Mesenchymal stem cell (in vitro differentiated cells and primary cell): ENCODE measurements around the gene AQP11.
A peak's percentile ranks its signal among the peaks of the same experiment; 100 is the strongest.
"Not testable (repeated sequence)": the region's sequence is repeated elsewhere in the genome, so short reads cannot be mapped to it uniquely, and the experiment has no call there.

Source experiments
- DNase-seq: peaks from one replicate; pipeline ENCODE4 v3.0.0-alpha.2; 2013
- H2AFZ ChIP-seq: one replicate; pipeline ENCODE4 v1.6.1; 2013; ENCODE audit warnings: low read depth, mild to moderate bottlenecking, control low read depth, inconsistent platforms, low read length, moderate library complexity
- H2AK5ac ChIP-seq: 2 replicates; pipeline ENCODE4 v1.6.1; 2013; ENCODE audit warnings: low read length, moderate library complexity, mild to moderate bottlenecking, inconsistent platforms; ENCODE audit not compliant: severe bottlenecking
- H2BK120ac ChIP-seq: one replicate; pipeline ENCODE4 v1.6.1; 2013; ENCODE audit warnings: low read depth, mild to moderate bottlenecking, inconsistent platforms, low read length, moderate library complexity
- H2BK12ac ChIP-seq, 2 experiments: one replicate each; pipeline ENCODE4 v1.6.1; 2013; ENCODE audit warnings: inconsistent platforms in 2 of 2, low read length in 2 of 2, mild to moderate bottlenecking in 2 of 2, moderate library complexity in 2 of 2, control low read depth in 1 of 2
- H2BK15ac ChIP-seq: one replicate; pipeline ENCODE4 v1.6.1; 2013; ENCODE audit warnings: mild to moderate bottlenecking, low read depth, inconsistent platforms; ENCODE audit not compliant: poor library complexity, severe bottlenecking
- H2BK5ac ChIP-seq: 2 replicates; pipeline ENCODE4 v1.6.1; 2013; ENCODE audit warnings: low read depth, mild to moderate bottlenecking, low read length, control low read depth, inconsistent platforms; ENCODE audit not compliant: poor library complexity, severe bottlenecking
- H3K14ac ChIP-seq, 2 experiments: one replicate each; pipeline ENCODE4 v1.6.1; 2013; ENCODE audit warnings: inconsistent platforms in 2 of 2, low read length in 2 of 2, control low read depth in 1 of 2, mild to moderate bottlenecking in 1 of 2, moderate library complexity in 1 of 2
- H3K18ac ChIP-seq, 2 experiments: one replicate each; pipeline ENCODE4 v1.6.1; 2013; ENCODE audit warnings: inconsistent platforms in 2 of 2, low read length in 2 of 2, control low read depth in 1 of 2, low read depth in 1 of 2, mild to moderate bottlenecking in 1 of 2
- H3K23ac ChIP-seq, 2 experiments: one replicate each; pipeline ENCODE4 v1.6.1; 2013; ENCODE audit warnings: inconsistent platforms in 2 of 2, low read length in 2 of 2, mild to moderate bottlenecking in 2 of 2, moderate library complexity in 2 of 2, control low read depth in 1 of 2
- H3K27ac ChIP-seq: 2 replicates; pipeline ENCODE4 v1.5.1; 2013; ENCODE audit warnings: mild to moderate bottlenecking, moderate library complexity, low read length, control low read depth, inconsistent platforms; ENCODE audit not compliant: poor library complexity, severe bottlenecking
- H3K27me3 ChIP-seq, 2 experiments: 2 replicates each; pipeline versions ENCODE4 v1.6.1 to v1.7.0; 2013; ENCODE audit warnings: low read length in 2 of 2, mild to moderate bottlenecking in 2 of 2, moderate library complexity in 2 of 2, control low read depth in 1 of 2, inconsistent platforms in 1 of 2; ENCODE audit not compliant: control insufficient read depth in 1 of 2, insufficient read depth in 1 of 2
- H3K36me3 ChIP-seq, 2 experiments: 2 replicates each; pipeline versions ENCODE4 v1.6.1 to v1.7.0; 2013; ENCODE audit warnings: low read length in 2 of 2, control low read depth in 1 of 2, inconsistent platforms in 1 of 2, low read depth in 1 of 2, mild to moderate bottlenecking in 1 of 2; ENCODE audit not compliant: insufficient read depth in 2 of 2, control insufficient read depth in 1 of 2
- H3K4ac ChIP-seq, 2 experiments: one replicate each; pipeline ENCODE4 v1.6.1; 2013; ENCODE audit warnings: inconsistent platforms in 2 of 2, low read length in 2 of 2, mild to moderate bottlenecking in 2 of 2, moderate library complexity in 2 of 2, control low read depth in 1 of 2, low read depth in 1 of 2
- H3K4me1 ChIP-seq: 2 replicates; pipeline ENCODE4 v1.6.1; 2013; ENCODE audit warnings: low read depth, low read length, control low read depth; ENCODE audit not compliant: control insufficient read depth, insufficient read depth
- H3K4me2 ChIP-seq: 2 replicates; pipeline ENCODE4 v1.6.1; 2013; ENCODE audit warnings: low read length, mild to moderate bottlenecking, inconsistent platforms; ENCODE audit not compliant: poor library complexity, severe bottlenecking
- H3K4me3 ChIP-seq, 2 experiments: 2 replicates each; pipeline versions ENCODE4 v1.5.1 to v1.7.0; 2013; ENCODE audit warnings: low read length in 2 of 2, mild to moderate bottlenecking in 2 of 2, control low read depth in 1 of 2, low read depth in 1 of 2; ENCODE audit not compliant: insufficient read depth in 1 of 2
- H3K79me1 ChIP-seq: replicated peaks from 2 replicates; pipeline ENCODE4 v1.6.1; 2013; ENCODE audit warnings: mild to moderate bottlenecking, control low read depth, low read length, inconsistent platforms; ENCODE audit not compliant: poor library complexity, severe bottlenecking
- H3K9ac ChIP-seq: 2 replicates; pipeline ENCODE4 v1.7.0; 2013; ENCODE audit warnings: mild to moderate bottlenecking, low read length, moderate library complexity
- H3K9me3 ChIP-seq: 2 replicates; pipeline ENCODE4 v1.7.0; 2013; ENCODE audit warnings: mild to moderate bottlenecking, low read length; ENCODE audit not compliant: control insufficient read depth
- H4K8ac ChIP-seq: one replicate; pipeline ENCODE4 v1.6.1; 2013; ENCODE audit warnings: inconsistent platforms, mild to moderate bottlenecking, low read length, moderate library complexity
- H4K91ac ChIP-seq: one replicate; pipeline ENCODE4 v1.6.1; 2013; ENCODE audit warnings: mild to moderate bottlenecking, low read length, inconsistent platforms
- WGBS: methylation state at CpG from one replicate; pipeline ENCODE4 v1.1.7; 2013; ENCODE audit warnings: mixed read lengths; 5-methylcytosine and 5-hydroxymethylcytosine counted together

AQP11 gene

DNA sequence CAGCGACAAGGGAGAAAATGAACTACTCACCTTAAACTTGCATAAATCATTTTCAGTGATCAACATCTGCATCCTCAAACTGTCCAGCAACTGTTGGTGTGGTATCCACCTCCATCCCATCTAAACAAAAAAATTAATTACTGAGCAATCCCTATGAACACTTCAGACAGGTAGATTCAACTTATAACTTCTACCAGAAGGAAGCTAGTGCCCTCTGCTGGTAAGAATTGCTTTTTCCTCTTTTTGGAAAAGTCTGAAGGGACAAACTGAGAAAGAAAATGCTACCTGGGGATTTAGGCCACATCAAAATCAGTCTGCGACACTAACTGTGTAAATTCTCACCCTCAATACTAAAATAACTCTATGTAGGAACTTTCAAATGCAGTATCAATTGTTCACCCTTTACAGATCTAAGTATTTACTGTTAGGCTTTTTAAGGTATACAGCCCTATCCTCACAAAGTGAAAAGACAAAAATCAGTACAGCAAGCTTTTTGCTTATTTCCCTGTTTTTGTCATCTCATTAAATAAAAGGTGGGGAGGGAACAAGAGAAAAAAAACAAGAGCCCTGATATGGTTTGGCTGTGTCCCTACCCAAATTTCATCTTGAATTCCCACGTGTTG lies 29.9 kb downstream of the AQP11 start:
- Histone ChIP-seq H3K14ac (no peak overlapping the region), H3K4ac (no peak overlapping the region), H3K18ac (no peak overlapping the region), H3K27me3 (no peaks in the 10 kb centered on the region), H4K91ac (no peak overlapping the region), H2BK12ac (no peak overlapping the region), H3K27ac (no peak overlapping the region), H2AFZ (no peak overlapping the region), H3K23ac (no peak overlapping the region), H2BK15ac (no peak overlapping the region), H4K8ac (no peak overlapping the region), H3K4me2 (no peak overlapping the region), H2AK5ac (no peak overlapping the region), H3K9ac (no peak overlapping the region), H3K4me1 (no peaks in the 10 kb centered on the region), H3K4me3 (no peak overlapping the region), H3K79me1 (peaks cover 11% of the 10 kb centered on the region), H3K36me3 (peaks cover 18 to 77% of the 10 kb centered on the region in 2 experiments), H3K9me3 (no peaks in the 10 kb centered on the region), H2BK120ac (no peak overlapping the region), H2BK5ac (no peak overlapping the region)
- peak; percentile 54 for DNase-seq
- 86% methylated on average over 3 of the region's 3 CpGs for WGBS

GRCh38 chr11:77630157-77630710 lies 40.5 kb downstream of the AQP11 start:
- no peak overlapping the region for H3K27ac ChIP-seq
- H3K4me3 ChIP-seq: no peak overlapping the region
- no peaks in the 10 kb centered on the region for H3K4me1 ChIP-seq
- no peak overlapping the region for H4K91ac ChIP-seq
- no peak overlapping the region for H3K14ac ChIP-seq
- no peak overlapping the region for H3K23ac ChIP-seq
- H2AK5ac ChIP-seq: no peak overlapping the region
- peaks cover 10 to 22% of the 10 kb centered on the region in 2 experiments for H3K36me3 ChIP-seq
- no peaks in the 10 kb centered on the region for H3K27me3 ChIP-seq
- no peak overlapping the region for H2BK5ac ChIP-seq
- DNase-seq: no peak
- H2BK15ac ChIP-seq: no peak overlapping the region
- 94% methylated on average over 3 of the region's 4 CpGs for WGBS
- H3K79me1 ChIP-seq: peaks cover 16% of the 10 kb centered on the region
- H2AFZ ChIP-seq: no peak overlapping the region
- no peak overlapping the region for H4K8ac ChIP-seq
- H2BK120ac ChIP-seq: no peak overlapping the region
- H3K4me2 ChIP-seq: no peak overlapping the region
- H3K18ac ChIP-seq: no peak overlapping the region
- no peaks in the 10 kb centered on the region for H3K9me3 ChIP-seq
- no peak overlapping the region for H3K9ac ChIP-seq
- no peak overlapping the region for H3K4ac ChIP-seq
- no peak overlapping the region for H2BK12ac ChIP-seq

- not testable (repeated sequence) for H2BK15ac ChIP-seq, DNase-seq, H3K4me3 ChIP-seq, H3K36me3 ChIP-seq, H3K23ac ChIP-seq, H3K27ac ChIP-seq, H3K18ac ChIP-seq, H2BK12ac ChIP-seq, H2AFZ ChIP-seq, H3K4ac ChIP-seq, H4K8ac ChIP-seq, H3K14ac ChIP-seq, H3K4me1 ChIP-seq, H3K79me1 ChIP-seq, H2AK5ac ChIP-seq, H4K91ac ChIP-seq, H2BK120ac ChIP-seq, H3K9me3 ChIP-seq, H3K4me2 ChIP-seq, H3K27me3 ChIP-seq, H3K9ac ChIP-seq, H2BK5ac ChIP-seq
- WGBS: 97% methylated on average over 5 of the region's 5 CpGs
Observed at GRCh38 chr11:77633926-77634325, 44.2 kb downstream of the AQP11 start.

- Histone ChIP-seq H3K4me3 (peak overlapping the region; percentile 59 to 96), H3K4me1 (peaks cover 4% of the 10 kb centered on the region), H3K9me3 (no peaks in the 10 kb centered on the region), H3K79me1 (peaks cover 8% of the 10 kb centered on the region), H3K4ac (no peak overlapping the region), H2BK120ac (no peak overlapping the region), H2BK5ac (no peak overlapping the region), H2BK12ac (no peak overlapping the region), H2AFZ (no peak overlapping the region), H3K14ac (no peak overlapping the region), H4K91ac (no peak overlapping the region), H2BK15ac (no peak overlapping the region), H4K8ac (no peak overlapping the region), H3K9ac (peak overlapping the region; percentile 94), H2AK5ac (no peak overlapping the region), H3K27me3 (no peaks in the 10 kb centered on the region), H3K18ac (no peak overlapping the region), H3K36me3 (peaks cover 0 to 2% of the 10 kb centered on the region in 2 experiments), H3K4me2 (peak overlapping the region; percentile 94), H3K23ac (no peak overlapping the region), H3K27ac (no peak overlapping the region)
- peak; percentile 17 for DNase-seq
- 11% methylated on average over 13 of the region's 14 CpGs for WGBS
Observed at GRCh38 chr11:77636731-77637344, 47.1 kb downstream of the AQP11 start.
